Ovary (tissue), 3 donors: ENCODE results near the gene LRMDA.

Experiments used
- CTCF ChIP-seq, 3 donors: fragments of 450-650 bp in 2 of 3; fragments of 200-600 bp in 1 of 3; IDR thresholded peaks; one replicate each; pipeline versions ENCODE4 v1.5.1 to v1.8.0; 2016 to 2022; ENCODE audit warnings: antibody characterized with exemption in 3 of 3, mild to moderate bottlenecking in 1 of 3
- POLR2A ChIP-seq: fragments of 450-650 bp; IDR thresholded peaks from one replicate; pipeline ENCODE4 v1.6.1; 2017; ENCODE audit warnings: antibody characterized with exemption, mild to moderate bottlenecking, moderate library complexity
- donor health status: DM: no; HTN: no; CAD: no.

GRCh38 chr10:75806186-75806585, 374.8 kb downstream of the LRMDA start:
- no peak for TF ChIP-seq CTCF (IDR thresholded peaks at IDR 0.05)
- TF ChIP-seq POLR2A = no peak
